Cerebellar nuclear complex (tissue), 1 donor: ENCODE data around the gene NKAIN2.
"Not testable (repeated sequence)": the region's sequence is repeated elsewhere in the genome, so short reads cannot be mapped to it uniquely, and the experiment has no call there.

Source experiments
- DNase-seq, 2 experiments: peaks; one replicate each; lab custom pipeline; 2025; lab: John Stamatoyannopoulos, UW

NKAIN2 gene

DNA sequence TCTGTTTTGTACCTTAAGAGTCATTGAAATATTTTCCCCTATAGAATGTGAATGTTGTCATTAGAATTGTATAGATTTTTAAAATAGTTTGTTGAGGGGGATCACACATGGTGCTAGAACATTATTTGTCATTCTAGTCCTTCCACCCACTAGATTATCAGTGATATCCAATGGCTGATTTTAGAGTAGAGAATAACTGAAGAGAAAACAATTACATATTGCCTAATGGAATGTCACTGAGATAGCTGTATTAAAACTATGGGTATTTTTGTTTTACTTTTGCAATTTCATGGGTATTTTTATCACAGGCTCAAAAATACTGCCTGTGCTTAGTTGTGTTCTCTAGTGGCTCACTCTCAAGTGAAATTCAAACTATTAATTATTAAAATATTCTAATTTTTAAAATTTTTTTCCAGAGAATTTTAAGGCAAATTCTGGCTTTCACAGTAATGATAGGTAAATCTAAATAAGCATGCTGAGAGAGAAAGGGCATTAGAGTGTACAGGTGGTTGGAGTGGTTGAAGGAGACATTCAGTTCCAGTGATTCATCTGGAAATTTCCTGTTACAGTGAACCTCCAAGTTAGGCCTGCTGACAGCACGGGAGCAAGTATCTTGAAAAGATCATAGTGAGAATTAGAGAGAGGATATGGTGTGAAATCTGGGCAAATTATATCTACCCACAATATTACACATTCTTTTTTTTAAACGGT, 399.6 kb downstream of the NKAIN2 start:
- peak; percentile 31 to 43 for DNase-seq

DNA sequence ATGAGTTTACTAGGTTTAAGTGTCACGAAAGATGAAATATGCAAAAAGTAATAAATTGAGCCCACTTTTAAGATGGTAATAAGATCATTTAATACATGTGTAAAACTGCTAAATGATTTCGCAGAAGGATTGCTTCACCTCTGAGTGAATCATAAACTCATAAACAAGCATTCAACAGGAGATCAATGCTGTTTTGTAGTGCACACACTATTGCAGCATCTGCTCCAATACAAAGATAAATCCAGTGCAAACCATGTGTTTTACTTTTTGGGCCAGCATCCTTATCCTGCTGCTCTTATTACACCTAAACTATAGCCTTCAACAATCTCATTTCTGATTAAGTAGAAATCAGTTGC, 400.1 kb downstream of the NKAIN2 start:
- no peak for DNase-seq

DNA sequence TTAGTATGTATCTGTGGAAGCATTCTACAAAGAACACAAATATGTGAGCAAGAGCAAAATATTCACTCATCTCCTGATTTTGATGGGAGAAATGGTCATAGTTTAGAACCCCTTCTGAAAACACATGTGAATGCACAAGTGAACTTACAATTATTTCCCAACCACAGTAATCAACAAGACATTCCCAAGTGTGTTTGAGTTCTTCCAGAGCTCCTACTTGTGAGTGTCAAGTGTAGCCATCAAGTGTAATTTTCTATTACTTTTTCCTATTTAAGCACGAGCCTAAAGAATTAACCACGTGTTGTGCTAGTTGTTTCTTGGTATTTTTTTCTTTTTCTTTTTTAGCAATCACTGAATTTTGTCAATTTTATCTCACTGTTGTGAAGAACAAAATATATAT, 402.3 kb downstream of the NKAIN2 start:
- no peak for DNase-seq

DNA sequence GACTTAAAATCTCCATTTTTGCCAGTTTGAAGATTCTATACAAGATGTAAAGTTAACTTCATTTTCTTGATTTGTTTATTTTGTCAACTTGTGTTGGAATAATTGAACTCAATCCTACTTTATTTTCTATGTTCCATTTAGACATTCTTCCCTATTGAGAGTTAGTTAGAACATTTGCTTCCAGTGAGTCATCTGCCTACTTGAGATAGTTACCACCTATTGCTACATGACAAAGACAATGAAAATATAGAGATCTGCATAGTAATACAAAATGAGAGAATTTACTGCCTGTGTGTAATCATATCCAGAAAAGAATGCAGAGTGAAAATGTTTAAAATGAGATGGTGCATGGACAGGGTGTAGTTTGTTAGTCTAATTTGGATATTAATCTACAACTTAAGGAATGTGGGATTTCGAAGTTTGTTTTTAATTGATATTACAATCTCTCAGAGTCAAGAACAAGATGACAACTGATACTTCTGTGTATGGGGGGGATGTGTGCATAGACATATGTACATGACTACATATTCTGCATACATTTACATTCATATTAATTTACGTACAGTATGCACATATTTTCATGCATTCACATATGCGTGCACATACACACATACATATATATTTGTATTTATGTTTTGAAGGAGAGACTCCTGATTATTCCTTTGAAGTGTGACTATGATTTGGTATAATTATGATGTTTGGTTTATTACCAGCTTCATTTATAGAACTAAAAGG, 420.1 kb downstream of the NKAIN2 start:
- no peak for DNase-seq

DNA sequence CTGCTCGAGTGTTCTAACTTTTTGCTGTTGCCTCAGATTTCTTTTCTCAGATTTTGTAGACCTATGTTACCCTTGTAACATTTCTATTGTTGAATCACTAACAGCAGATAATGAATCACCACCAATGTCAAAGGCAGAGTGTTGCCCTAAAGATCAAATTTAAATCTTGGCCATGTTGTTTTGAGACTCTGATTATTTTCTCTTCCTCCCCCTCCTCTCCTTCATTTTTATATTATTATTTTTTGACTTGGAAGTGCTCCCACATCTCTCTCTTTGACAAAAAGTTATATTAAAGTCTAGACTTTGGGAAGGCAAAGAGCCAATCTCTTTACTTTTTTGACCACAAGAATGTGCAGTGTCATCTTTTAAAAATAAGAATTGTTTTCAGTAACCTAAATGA, 422.7 kb downstream of the NKAIN2 start:
- DNase-seq: no peak

DNA sequence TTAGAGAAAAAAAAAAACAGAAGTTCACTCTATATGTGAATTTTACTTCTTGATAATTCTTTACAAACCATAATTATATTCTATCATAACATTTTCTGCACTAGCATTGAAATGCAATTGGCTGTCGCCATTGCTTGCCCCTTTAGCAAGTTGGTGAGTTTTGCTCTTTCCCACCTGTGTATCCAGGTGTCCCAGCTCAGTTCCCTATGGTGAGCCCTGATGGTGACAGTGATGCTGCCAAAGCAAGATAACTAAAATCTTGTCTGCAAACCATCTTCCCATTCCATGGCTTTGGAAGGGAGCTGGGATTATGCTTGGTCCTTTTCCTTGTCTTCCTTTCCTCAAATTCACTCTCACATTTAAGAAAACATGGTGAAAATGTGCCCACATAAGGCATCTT, 429.6 kb downstream of the NKAIN2 start:
- DNase-seq: peak; percentile 54 to 90

DNA sequence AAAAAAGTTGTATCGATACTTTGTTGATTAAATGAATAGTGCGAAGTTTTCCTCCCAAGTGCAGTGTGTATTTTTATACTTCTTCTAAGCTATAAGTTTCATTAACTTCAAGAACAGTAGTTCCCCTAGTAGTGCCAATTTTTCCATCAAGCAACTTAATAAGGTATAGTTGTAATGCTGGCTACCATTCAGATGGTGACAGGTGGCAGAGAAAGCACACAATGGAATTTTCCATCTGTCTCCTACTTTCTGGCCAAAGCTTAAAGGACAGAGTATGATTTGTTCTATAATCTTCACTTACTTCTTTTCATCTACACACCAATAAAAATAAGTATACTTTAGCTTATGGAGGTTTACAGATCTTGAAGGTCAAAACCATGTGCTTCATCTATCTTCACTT, 431.1 kb downstream of the NKAIN2 start:
- DNase-seq: peak; percentile 40 to 91

DNA sequence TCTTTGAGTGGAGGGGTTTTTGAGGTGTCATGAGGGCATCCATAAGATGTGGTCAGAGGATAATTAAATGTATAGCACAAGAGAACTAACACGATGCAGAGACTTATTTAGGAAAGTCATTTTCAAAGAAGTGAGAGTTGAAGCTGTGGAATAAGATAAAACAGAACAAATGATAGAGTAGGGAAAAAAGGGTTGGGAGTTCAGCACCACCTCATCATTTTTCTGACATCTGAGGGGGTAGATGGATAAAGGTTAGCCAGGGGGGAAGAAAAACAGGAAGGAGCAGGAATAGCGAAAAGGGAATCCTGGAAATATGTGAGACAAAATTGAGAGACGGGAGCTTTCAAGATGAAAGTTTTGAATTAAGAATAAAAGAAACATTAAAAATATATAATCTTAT, 434.2 kb downstream of the NKAIN2 start:
- no peak for DNase-seq

DNA sequence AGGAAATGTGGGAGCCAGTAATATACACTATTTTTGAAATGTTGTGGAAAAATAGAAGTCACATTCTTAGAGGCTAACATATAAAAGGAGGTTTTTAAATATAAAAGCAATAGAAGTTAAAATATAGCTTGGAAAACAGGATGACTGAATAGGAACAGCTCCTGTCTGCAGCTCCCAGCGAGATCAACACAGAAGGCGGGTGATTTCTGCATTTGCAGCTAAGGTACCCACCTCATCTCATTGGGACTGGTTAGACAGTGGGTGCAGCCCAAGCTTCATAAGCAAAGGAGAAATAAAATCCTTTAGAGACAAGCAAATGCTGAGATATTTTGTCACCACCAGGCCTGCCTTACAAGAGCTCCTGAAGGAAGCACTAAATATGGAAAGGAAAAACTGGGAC, 434.7 kb downstream of the NKAIN2 start:
- not testable (repeated sequence) for DNase-seq

DNA sequence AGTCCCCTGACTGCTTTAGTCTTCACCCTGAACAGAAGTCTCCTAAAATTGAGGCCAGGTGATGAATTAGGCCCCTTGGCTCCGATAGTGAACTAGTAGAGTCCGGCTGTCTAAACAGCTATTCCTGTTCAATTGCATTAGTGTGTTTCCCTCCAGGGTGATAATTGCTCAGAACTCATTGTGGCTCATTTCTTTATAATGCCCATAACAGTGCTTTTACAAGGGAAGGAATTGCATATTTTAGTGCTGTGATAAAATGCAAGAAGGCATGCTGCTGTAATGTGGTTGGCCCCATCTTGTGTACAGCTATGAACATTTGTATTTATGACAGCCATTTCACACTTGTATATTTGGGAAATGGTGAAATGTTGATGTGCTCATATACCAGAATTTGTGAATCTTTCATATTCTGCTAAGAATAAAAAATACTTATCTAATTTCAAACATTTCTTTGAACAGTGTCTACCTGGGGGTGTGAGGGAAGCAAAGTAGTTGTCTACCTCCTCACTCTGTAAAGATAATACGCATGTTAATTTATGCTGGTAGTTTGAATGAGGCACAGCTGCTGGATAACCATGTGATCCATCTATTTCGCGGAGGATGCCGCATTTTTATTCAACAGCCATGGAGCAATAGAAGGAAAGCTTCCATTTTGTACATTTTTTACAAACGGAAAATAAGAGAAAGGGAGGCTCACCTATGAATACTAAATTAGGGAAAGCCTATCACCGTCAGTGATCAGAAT, 451.4 kb downstream of the NKAIN2 start:
- DNase-seq: no peak

DNA sequence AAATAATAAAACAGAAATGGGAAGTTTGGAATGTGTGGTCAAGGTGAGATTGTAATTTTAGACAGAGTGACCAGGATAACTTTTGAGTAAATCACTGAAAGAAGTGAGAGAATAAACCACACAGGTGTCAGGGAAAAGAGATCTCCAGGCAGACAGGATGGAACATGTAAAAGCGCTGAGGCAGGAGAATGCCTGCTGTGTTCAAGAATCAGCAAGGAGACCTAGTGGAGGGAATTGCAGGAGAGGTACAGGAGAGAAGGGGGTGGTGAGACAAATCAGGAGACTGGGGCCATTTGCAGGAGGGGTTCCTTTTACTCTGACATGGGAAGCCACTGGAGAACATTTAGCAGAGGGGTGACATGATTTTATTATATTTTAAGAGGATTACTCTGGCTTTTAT, 456.7 kb downstream of the NKAIN2 start:
- no peak for DNase-seq

DNA sequence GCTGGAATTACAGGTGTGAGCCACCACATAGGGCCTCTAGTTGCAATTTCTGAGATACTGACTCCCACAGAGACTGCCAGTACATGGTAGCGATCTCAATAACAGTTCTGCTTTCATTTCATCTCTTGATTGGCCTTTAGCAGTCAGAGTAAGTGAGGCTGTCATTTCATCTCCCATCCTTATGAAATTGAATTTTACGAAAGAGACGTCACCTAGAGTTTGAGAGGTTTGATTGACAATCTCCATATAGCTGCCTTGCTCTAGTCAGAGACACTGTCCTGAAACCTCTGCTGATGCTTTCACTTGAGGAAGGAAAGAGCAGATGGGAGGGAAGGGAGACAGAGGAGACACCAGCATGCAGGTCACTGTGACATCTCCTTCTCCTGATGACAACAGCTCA, 466.1 kb downstream of the NKAIN2 start:
- DNase-seq: no peak

DNA sequence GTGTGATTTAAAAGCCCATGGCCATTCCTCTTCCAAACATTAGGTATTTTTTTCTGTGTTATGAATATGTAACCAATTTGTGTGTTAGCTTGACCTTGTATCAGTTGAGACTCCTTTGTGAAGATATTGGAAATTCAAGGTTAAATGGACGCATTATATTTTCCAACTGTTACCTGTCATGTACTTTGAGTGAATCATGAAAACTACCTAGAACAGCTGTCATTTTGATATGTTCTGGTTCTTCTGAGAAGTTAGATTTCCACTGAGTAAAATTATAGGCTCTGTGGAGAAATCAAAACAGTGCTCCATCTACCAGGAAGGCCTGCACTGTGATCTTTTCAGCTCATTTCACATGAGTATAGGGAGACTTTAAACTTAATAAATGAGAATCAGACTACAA, 470.0 kb downstream of the NKAIN2 start:
- no peak for DNase-seq

DNA sequence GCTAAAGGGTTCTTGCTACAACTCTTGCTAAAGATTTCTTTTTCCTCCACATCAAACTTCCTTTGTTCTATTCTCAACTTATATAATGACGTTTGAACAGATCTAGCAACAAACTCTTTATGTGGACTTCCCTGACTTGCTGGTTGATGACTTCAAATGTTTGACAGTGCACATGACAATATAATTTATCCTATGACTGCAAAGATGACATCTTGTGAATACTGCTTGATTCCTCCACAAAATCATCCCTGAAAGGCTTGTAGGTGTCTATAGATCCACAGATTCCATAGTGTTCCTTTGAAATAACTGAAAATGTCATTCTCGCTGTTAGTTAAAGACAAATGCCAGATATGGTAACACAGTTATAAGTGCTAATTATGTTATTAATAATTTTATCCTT, 478.9 kb downstream of the NKAIN2 start:
- no peak for DNase-seq

DNA sequence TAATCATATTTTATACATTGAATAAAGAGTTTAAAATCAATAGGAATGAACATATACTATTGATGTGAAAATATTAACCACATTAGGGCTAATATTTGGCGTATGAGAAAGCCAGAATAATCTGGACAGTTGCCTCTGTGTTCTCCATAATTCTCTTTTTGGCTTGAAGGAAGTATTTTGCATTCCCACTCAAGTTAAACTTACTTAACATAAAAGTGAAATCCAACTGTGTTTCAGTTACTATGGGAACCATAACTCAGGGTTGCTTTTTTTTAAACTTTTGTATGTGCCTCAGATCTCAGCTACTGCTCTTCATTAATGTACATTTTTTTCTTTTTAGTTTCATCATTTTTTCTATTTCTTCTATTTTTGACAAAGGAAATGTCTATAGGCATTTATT, 479.8 kb downstream of the NKAIN2 start:
- no peak for DNase-seq

DNA sequence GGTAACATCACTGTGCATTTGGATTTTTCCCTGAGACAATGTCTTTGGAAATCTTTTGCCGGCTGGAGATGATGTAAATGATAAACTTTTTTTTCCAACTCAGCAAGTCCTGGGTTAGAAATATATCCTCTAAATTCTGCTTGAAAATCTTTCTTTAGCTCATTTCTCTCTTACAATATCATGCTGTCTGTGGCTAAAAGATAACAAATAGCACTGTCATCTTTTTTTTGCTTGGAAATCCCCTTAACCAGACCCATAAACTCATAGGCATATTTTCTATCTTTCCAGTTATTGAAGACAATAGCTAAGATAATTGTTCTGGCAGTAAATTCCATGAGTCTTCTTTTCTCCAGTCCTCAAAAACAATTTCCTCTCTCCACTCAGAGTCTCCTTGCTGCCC, 481.5 kb downstream of the NKAIN2 start:
- DNase-seq: no peak

DNA sequence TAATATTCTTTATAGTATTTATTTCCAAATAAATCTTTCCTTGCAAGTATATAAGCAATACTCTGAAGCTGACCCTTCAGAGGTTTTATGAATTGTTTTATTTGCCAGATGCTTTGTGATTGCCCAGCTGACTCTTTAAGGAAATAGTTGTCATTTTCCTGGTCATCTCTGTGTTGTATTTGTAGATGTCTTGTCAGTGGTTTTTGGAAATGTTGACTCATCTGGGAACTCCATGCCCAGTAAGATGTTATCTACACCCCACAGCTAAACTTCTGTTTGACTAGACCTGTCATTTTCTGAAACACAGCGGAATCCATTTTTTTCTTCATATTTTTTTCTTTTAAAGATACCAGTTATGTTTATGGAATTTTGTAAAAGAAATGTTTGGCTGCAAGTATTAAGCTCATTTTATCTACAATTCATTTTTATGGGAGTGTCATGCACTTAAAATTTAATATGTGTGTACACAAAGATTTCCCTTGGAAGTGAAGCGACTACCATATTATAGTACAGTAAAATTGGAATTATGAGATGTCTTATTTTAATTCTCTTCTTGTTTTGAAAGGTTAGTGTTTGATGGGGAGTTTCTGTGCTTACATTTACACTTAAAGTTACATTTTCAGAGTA, 491.0 kb downstream of the NKAIN2 start:
- DNase-seq: no peak

DNA sequence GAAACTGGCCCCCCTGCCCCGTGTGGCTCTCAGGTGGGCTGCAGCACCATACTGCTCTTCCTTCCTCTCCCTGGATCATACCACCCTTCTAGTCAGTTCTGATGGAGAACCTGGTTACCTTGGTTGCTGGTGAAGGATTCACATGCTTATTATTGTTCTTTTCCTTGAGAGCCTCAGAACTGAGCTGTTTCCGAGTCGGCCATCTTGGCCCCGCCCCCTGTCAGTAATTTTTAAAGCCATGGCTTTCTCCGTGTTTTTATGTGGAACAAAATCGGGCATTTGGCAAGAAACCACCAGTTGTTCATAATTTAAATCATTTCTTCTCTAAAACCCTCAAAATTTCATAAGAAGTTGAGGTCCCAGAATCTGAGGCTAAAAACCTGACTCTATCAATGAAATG, 493.8 kb downstream of the NKAIN2 start:
- DNase-seq: no peak

DNA sequence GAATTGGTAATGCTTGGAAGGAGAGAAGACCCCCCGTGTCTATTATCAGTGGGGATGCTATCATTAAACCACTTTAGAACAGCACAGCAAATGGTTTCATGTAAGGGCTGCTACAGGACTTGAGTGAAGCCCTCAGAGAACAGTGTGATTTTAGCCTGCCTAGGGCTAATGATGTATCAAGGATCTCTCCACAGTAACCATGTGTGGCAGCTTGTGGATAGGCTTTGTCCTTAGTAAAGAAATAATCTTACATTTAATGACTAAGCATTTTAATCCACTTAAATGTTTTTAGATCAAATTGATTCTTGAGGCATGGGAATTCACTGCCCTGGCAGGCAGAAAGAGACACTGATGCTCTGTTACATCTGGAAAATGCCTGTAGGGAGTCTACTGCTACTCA, 495.1 kb downstream of the NKAIN2 start:
- no peak for DNase-seq

DNA sequence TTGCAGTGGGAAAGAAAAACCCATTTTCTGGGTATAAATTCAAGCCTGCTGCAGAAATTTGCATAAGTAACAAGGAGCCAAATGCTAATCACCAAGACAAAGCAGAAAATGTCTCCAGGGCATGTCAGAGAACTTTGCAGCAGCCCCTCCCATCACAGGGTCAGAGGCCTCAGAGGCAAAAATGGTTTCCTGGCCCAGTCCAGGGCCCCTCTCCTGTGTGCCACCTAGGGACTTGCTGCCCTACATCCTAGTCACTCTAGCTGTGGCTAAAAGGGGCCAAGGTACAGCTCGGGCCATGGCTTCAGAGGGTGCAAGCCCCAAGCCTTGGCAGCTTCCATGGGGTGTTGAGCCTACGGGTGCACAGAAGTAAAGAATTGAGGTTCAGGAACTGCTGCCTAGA, 497.2 kb downstream of the NKAIN2 start:
- not testable (repeated sequence) for DNase-seq

DNA sequence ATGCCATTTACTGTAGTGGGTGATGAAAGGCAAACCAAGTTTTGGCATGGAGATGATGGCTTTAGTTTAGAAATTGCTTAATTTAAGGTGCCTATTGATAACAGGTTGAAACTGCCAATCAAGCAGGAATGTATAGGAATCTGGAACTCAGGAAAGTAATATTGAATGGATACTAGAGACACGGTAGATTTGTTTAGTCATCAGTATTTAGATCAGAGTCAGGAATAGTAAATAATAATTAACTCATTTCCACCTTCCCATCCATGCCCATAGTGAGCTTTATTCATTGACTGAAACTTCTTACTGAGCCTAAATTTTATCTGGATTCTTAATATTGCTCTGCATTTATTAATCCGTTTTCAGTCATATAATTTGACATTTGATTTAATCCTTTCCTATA, 500.3 kb downstream of the NKAIN2 start:
- no peak for DNase-seq

DNA sequence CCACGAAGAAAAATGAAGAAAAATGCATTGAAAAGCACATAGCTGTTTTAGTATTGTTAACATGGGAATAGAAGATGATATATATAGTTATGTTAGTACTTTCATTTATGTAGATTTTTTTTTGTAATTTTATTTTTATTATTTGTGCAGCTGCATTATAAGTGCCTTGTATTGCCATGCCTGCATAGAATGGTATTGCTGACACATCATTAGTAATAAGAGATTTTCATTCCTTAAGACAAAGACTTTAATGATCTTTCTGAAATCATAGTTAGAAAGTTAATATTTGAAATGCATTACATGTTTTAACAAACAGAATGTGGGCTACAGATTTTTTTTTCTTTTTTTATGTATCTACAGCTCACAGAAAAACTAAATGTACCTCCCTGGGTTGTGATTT, 506.5 kb downstream of the NKAIN2 start:
- DNase-seq: no peak

DNA sequence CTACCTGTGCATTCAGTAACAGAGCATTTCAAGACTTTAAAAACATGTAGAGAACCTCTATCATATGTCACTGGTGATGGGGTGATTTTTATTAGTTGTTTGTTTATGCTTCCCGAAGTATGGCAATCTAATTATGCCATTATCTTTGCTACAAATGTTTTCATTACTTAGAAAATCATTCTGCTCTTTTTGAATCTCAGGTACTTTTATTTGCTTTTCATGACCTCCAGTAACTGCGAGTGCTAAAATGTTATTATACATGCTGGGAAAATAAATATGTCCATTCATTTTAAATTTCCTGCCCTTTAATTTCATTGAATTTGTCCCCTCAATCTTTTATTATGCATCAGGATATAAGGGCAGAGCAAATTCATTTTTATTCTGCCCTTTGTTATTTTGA, 515.7 kb downstream of the NKAIN2 start:
- DNase-seq: no peak
